Uterus (tissue), 2 donors: Measurements from ENCODE around the gene ZSCAN23.

Experiments
- POLR2A ChIP-seq, 2 donors: fragments of 450-650 bp; IDR thresholded peaks; one replicate each; pipeline ENCODE4 v1.6.1; 2016; ENCODE audit warnings: antibody characterized with exemption in 2 of 2, mild to moderate bottlenecking in 1 of 2, moderate library complexity in 1 of 2
- TF ChIP-seq, protein P1 (sequence below), 4 experiments: fragments of 200-600 bp in 2 of 4; fragments of 450-650 bp in 2 of 4; sonication (generic) in 2 of 4; IDR thresholded peaks; one replicate each; pipeline ENCODE4 v1.5.1; 2016 to 2019; ENCODE audit warnings: antibody characterized with exemption in 4 of 4, mild to moderate bottlenecking in 2 of 4, moderate library complexity in 1 of 4

DNA sequence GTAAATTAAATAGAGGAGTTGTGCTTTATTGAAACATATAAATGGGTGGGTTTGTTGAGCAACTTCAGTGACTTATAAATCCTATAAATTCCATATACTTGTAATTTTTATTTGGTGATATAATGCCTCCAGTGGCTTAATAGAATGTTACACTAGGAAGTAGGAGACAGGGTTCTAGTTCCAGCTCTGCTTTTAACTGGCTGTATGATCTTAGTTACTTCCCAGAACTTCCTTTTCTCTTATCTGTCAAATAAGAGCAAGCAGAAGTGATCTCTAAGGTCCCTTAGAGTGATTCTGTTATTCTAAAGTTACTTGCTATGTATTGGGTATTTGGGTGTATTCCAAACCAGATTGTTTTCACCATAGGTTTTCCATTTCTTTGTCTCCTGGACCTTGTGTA, 10.2 kb downstream of the ZSCAN23 start:
- TF ChIP-seq, protein P1, sequence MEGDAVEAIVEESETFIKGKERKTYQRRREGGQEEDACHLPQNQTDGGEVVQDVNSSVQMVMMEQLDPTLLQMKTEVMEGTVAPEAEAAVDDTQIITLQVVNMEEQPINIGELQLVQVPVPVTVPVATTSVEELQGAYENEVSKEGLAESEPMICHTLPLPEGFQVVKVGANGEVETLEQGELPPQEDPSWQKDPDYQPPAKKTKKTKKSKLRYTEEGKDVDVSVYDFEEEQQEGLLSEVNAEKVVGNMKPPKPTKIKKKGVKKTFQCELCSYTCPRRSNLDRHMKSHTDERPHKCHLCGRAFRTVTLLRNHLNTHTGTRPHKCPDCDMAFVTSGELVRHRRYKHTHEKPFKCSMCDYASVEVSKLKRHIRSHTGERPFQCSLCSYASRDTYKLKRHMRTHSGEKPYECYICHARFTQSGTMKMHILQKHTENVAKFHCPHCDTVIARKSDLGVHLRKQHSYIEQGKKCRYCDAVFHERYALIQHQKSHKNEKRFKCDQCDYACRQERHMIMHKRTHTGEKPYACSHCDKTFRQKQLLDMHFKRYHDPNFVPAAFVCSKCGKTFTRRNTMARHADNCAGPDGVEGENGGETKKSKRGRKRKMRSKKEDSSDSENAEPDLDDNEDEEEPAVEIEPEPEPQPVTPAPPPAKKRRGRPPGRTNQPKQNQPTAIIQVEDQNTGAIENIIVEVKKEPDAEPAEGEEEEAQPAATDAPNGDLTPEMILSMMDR (IDR thresholded peaks at IDR 0.05): no peak
- TF ChIP-seq POLR2A (IDR thresholded peaks at IDR 0.05): no peak
